Stimulated activated CD8-positive, alpha-beta memory T cell treated with anti-CD3 and anti-CD28 coated beads, Interleukin-7, amount 100 ng/mL, for 4 hours (primary cell): ENCODE measurements around the gene HSD11B2.
"Not testable (repeated sequence)": the region's sequence is repeated elsewhere in the genome, so short reads cannot be mapped to it uniquely, and the experiment has no call there.

ENCODE experiments used
- DNase-seq, 2 donors: peaks; one replicate each; pipeline ENCODE4 v3.0.0-alpha.2; 2020; ENCODE audit warnings: low read depth in 2 of 2

HSD11B2 gene

DNA sequence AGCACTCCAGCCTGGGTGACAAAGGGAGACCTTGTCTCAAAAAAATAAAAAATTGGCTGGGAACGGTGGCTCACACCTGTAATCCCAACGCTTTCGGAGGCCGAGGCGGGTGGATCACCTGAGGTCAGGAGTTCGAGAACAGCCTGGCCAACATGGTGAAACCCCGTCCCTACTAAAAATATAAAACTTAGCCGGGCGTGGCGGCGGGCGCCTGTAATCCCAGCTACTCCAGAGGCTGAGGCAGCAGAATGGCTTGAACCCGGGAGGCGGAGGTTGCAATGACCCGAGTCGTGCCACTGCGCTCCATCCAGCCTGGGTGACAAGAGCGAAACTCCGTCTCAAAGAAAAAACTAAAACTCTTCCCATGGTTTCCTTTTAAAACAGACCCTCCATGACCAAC is 15.5 kb upstream of the HSD11B2 start:
- DNase-seq = not testable (repeated sequence)

DNA sequence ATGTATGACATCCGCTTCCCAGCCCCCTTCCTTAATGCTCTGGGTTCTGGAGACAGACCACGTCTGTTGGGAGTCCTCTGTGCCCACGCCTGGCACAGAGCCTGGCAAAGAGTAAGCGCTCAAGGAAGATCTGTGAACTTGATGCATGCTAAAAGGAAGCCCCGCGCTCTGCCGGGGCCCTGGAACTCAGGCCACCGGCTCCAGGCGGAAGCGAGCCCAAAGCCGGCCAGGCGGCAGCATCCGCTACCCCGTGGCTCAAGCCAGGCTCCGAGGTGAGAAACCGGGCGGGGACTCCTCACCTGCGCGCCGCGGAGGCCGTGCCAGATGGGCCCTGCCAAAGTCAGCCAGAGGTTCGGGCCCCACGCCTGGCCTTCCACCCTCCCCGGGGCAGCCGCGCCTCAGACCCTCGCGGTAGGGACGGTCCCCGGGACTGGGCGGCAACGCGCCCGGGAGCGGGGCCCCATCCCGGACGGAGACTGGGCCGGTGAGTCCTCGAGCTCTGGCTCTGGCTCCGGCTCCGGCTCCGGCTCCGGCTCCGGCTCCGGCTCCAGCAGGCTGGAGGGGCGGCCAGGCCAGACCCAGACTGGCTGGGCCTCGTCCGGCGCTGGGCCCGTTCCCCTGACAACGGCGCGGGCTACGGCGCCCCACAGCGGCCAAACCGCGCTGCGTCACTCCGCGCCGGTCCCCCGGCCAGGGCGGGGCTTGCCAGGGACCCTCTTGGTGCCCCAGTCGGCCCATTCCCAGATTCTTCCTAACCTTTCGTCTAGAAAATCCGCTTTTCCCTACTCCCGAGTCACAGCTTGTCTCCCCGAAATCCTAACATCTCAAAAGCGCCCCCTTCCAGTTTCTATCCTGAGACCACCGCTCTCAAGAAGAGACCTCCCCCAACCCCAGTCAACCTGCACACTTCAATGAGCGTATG is 14.8 kb upstream of the HSD11B2 start, which contains the start of gene ZDHHC1:
TSS of gene ZDHHC1 (minus strand) at position 606 of the 922 bp plus-strand sequence. CDS start 8,702 bp downstream, outside the sequence.
- DNase-seq = peak in 1 of 2 donors; percentile 30

DNA sequence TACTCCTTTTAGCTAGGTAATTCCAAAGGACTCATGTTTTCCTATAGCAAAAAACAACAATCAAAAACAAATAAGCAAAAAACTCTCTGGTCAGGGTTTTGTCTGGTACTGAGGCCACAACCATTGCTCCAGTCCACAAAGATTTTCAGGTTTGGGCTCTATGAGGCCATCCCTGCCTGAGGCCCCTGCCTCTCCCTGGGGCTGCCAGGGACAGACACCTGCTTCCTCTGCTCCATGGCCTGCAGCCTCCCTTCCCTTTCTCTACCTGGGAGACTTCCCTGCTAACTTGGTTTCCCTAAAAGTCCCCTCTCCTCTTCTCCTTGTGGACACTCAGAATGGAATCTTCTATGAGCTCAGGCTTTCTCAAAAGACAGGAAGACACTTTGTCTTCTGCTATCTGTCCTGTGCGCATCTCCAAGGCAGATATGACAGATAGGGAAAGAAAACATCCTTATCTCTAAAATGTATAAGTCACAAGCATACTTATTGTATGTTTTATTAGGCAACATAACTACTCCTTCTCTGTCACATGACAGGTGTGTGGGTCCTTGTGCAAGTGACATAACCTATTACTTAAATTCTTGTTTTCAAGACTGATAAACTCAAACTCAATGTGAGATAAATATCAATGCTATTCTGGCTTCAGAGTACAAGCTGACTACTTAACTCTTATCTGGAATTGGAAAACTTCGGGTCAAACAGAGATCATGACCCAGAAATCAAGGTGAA is 13.4 kb upstream of the HSD11B2 start:
- DNase-seq = no peak

DNA sequence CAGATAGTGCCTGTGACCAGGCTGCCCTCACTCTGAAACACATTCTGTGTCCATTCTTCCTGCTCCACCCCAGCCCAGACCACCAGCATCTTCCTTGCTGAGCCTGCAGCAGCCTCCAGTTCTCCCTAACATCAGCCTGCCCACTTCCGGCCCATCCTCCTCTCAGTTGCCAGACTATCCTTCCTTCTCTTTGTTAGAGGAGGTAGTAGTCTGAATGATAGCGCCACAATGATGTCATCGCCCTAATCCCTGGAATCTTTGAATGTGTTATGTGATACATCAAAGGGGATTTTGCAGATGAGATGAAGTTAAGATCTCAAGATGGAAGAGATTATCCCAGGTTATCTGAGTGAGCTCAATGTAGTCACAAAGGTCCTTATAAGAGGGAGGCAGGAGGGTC is 11.4 kb upstream of the HSD11B2 start:
- no peak for DNase-seq

DNA sequence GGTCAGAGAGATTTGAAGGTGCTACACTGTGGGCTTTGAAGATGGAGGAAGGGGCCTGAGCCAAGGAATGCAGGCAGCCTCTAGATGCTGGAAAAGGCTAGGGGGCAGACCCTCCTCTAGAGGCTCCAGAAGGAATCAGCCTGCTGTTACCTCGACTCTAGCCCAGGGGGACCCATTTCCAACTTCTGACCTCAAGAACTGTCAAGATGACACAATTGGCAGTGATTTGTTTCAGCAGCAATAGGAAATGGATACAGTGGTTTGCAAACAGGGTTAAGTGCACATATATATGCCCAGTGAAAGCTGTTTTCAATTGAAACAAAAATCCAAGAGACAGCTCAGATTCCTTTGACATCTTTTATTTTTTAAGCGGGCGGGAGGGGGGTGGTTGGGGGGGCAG is 11.0 kb upstream of the HSD11B2 start:
- DNase-seq = no peak

DNA sequence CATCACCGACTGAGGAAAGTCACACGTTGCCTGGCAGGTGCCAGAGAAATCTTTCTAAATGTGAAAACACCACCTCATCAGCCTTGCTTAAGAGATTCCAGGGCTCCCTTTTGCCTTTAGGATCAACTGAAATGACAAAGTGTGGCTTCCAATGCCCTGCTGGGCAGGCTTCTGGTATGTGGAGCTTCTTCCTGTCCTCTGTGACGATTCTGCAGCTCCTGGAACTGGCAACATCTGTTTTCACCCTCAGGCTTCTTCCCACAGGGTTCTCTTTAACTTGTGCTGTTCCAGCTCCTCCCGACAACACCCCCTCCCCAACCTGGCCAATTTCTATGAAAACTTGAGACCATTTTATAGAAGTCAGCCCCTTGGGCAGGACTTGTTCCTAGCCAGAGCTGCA is 9.9 kb upstream of the HSD11B2 start:
- DNase-seq = no peak

DNA sequence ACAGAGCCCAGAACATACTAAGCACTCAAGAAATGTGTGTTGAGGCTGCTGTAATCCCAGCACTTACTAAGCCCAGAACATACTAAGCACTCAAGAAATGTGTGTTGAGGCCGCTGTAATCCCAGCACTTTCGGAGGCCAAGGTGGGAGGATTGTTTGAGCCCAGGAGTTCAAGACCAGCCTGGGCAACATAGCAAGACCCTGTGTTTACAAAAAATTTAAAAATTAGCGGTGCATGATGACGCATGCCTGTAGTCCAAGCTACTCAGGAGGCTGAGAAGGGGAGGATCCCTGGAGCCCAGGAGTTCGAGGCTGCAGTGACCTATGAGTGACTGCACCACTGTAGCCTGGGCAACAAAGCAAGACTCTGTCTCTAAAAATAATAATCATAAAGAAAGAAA is 7.9 kb upstream of the HSD11B2 start:
- DNase-seq = no peak

DNA sequence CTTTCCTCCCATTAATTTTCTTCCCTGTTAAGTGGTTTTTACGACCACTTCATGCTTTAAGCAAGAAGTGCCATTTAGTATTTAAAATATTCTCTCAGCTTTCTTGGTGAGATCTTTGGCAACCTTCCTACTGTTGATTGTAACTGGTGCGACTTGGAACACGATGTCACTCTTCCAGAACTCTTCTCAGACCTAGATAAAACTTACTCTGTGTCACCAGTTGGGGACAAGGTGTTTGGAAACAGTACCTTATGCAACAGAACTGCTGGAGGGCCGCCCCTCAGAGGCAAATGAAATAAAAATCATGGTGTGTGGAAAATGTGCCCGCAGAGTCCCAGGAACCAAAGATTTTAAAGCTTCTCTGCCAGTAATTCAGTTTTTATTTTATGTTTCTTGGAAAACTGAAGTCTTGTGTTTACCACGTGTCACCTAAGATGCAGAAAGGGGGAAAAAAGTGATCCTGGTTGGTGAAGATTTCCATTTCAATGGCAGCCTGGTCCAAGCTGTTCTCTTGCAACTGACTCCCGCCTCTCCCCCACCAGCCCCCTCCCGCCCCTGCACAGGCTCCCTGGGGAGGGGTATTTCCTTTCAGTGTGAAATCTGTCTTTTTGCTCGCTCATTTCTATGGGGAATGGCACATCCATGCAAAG is 7.2 kb upstream of the HSD11B2 start:
- DNase-seq = no peak

DNA sequence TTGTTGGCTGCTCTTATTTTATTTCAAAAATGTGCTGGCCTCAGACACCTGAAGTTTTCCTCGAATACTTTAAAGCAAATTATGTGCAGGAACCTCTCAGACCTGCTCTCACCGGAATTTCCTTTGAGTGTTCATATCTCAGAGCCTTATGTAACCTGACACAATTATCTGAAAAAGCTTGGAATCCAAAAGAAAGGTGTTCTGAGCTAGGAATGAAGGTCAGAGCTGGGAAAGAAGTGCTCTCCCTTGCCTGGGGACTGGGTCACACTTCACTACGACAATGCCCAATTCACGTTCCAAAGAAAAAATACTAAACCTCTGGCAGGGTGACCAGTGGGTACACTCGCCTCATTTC is 6.7 kb upstream of the HSD11B2 start:
- no peak for DNase-seq

DNA sequence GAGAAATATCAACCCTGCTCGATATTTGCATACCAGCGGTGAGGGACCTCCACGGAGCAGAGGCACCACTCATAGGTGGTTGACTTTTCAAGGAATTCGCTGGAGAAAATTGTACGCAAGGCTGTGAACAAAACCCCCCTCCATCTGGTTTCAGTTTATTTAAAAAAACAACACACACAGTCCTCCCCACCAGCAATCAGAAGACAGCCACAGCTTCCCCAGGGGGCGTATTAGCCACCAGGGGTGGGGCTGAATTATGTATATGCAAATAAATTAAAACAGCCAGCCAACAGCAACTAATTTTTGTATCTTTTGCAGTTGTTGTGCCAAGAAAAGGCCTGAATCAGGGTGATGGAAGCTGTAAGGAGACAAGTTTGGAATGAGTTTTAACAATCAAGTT is 5.9 kb upstream of the HSD11B2 start:
- no peak for DNase-seq

DNA sequence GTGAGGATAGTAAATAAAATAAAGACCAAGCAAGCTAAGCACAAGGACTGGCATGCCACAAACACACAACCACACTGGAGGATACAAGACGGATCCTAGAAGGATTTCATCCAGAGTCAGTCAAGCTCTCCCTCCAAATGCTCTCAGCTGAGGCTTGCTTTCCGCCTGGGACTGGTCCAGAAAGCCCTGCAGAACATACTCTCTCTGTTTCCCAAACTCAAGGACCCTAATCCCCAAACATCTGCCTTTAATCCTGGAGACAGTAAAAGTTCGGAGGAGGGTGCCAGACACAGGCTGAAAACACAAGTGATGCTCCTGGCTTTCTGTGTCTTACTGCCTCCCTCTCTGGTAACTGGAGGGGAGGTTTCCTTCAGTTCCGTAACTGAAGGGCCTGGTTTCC is 5.3 kb upstream of the HSD11B2 start:
- no peak for DNase-seq

DNA sequence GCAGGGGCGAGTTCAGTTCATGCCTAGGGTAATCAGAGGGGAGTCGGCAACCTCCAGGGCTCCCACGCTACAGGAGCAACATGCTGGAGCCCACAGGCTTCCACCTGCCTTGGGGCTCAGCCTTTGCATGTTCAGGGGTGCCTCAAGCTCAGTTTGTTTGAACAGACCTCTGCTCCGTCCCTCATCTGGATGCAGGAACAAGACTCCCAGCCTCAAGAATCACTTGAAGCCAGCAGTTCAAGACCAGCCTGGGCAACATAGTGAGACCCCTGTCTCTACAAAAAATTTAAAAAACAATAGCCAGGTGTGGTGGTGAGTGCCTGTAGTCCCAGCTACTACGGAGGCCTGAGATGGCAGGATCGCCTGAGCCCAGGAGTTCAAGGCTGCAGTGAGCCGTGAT is 4.9 kb upstream of the HSD11B2 start:
- no peak for DNase-seq

DNA sequence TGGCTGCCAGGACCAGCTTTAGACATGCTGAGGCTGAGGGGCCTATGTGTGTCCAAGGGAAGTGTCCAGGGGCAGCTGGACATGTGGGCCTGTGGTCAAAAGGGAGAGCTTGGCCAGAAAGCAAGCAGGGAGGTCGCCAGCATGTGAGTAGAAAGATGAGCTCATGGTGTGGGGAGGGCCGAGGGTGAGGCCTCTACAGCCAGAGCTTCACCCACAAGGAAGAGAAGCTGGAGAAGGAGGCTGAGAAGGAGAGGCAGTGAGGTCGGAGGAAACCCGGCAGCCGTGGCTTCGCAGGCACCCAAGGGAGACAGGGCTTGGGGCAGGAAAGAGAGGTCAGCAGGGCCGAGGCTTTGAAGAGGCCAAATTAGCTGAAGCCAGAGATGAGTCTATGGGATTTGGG is 4.0 kb upstream of the HSD11B2 start:
- no peak for DNase-seq

DNA sequence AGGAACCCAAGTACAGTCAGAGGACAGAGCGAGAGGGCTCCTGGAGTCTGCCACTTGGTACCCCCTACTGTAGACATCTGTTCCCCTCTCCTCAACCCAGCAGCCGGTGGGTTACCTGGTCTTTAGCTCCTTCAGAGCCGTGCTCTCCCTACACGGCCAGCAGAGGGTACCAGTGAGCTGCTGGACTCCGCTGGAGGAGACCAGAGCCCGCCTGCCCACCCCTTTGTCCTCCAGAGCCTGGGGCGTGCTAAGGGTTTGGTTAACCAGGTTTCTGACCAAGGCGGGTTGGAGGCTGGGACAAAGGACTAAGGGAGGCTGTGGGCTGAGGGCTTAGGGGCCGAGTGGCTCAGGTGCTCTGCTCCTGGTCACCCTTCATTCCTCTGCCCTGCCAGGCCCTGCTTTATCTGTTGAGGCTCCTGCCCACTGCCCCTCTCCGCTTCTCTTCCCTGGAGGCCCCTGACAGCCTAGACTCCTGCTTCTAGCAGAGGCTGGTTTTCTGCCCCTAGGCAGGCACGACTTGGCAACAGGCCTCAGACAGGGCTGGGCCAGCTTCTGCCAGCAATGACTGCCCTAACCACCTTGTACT is 2.7 kb upstream of the HSD11B2 start:
- DNase-seq = peak in 1 of 2 donors; percentile 31

DNA sequence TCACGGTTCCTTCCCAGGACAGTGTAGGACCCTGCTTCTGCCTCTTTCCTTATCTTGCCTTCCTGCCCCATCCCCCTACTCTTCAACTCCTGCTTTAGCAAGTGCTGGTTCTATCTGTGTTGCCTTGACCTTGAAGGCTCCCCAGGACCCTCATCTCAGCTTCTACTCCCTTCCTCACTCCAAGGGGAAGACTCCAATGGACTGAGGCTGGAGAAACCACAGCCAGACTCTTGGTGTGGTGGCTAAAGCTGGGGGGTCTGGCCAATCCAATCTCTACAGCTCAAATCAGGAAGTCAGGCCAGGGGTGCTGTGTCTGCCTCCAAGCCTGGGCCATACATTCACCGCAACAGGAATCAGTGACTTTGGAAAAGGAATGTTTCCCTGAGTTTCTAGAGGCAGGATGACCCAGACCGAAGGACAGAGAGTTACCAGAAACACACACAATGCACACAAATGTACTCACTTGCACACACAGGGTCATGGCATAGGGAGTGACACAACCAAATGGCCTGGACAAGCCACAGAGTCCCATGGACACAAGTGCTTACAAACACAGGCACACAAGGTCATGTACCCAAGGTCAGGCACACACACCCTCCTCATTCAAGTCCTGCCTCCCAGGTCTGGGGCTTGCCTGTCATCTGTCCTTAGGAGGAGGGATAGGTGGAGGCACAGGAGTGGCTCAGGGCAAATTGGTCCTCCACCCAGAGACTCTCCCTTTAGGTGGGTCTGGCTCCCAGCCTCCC is 1.7 kb upstream of the HSD11B2 start:
- no peak for DNase-seq

DNA sequence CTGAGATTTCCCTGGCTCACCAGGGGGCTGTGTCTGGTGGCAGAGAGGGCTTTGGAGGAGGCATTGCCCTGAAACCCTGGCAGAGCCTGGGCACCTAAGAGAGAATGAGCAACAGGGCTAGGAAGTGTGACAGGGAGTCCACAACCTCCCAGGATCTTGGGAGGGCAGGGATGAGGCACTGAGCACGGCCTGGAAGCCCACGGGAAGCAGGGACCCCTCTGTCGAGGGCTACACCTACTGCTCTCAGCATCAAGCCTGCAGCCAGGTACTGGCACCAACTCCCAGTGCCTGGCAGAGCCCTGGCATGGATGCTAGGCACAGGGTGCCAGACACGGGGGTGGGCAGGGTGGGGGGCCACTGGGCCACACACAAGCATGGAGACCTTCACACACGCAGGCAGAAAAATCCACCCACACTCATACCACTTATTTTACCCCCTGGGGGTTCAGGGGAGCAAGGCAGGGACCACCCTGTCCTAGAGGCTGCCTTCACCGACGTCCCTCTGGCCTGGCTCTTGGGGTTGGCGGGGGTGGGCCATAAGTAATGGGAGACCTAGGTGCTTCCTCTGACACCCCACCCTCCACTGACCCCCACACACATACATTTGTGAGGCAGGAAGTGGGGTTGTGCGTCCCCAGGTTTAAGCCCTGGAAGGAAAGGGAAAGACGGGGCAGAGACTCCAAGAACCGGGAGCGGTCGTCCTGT is 970 bp upstream of the HSD11B2 start:
- no peak for DNase-seq

DNA sequence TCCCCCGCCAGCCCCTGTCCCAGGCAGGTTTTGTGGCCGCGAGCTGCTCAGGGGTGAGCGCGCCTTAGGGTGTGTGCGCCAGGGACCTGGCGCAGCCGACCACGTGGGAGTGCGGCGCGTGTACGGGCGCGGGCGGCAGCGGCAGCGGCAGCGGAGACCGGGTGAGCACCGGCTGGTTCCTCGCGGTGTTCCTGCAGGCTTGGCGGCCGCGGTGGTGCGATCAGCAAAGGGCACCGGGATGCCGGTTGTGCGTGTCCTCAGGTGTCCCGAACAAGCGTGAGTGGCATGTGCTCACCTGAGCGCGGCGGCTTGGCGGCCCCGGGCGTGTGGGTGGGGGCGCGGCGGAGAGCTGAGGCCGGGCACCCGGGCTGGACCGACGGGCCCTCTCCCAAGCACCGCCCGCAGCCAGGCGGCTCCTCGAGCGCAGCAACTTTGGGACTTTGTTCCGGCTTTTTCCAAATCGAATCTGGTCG is 381 bp upstream of the HSD11B2 start:
- DNase-seq = peak; percentile 7 to 19

DNA sequence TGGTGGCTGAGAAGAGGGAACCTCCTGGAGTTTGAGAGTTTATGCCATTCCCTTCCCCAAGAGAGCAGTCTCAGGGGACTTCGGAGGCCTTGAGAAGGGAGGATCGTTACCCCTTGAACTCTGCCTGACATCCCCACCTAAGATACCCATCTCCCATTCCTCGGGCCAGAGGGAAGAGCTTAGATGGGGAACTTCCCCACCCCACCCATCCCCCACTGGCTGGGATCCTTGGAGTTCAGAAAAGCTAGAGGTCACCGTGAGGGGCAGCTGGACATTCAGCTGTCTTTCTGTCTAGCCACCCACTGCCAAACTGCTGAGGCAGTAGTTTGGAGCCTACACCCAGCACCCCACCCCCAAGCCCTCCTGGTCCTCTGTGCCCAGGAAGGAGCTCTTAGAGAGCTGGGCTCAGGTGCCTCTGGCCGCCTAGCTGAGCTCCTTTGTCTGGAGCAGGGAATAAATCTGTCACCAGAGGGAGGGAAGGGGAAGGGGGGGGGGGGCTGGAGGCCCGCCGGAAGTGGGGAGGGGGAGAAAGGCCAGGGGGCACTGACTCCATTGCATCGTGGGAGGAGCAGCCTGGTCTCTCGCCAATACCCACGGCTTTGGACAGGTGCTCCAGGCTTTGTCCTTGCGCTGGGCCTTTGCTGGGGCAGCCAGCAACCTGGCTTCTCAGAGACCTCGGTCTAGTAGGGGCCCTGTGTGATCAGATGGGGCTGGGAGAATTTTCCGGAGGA is 1.0 kb downstream of the HSD11B2 start:
- DNase-seq = no peak

DNA sequence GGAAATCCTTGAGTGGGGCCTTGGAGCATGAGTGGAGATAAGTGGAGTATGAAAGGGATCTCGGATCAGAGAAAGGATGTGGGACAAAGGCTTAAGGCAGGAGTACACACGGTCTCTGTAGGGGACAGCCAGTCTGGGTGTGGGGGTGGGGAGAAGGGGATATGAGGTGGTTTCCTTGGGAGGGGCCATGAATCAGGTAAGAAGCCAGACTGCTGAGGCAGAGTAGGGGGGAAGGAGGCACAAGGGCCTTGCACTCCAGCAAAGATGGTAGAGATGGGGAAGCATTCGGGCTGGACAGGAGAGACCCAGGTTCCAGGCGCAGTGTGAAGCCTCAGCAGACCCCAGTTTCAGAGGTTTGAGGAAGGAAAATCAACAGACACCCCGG is 1.6 kb downstream of the HSD11B2 start:
- no peak for DNase-seq

DNA sequence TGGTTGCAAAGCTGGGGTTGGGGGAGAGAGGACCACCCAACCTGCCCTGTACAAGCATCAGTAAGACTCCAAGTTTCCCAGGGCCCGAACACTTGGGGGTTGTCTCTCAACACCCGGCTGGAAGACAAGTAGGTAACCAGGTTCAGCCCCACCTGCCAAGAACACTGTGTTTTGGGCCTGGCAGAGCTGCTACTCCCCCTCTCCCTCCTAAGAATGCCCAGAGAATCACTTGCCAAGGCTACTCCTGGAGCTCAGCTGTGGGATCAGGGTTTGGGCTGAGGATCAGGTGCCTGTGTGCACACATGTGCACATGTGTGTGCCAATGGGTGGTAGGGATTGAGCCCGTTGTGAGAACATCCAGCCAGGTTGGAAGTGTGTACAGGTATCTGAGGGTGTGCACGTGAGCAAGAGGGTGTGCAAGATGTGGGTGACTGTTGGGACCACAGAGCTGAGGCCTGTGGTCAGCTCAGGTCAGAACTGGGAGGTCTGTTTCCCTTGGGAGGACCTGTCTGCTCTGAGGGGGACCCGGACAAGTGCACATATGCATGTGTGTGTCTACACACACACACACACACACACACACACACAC is 2.3 kb downstream of the HSD11B2 start:
- DNase-seq = no peak
